Calu3 (cell line): Measurements from ENCODE around the gene CCDC195. TPM values are rescaled to one million over a fixed set of nuclear protein-coding genes. Genes with fewer than 3 reads are reported as not detected.

Experiments used
- BruUV-seq: library from RNA; stranded (reverse); fragments of 400-500 nt; replicated peaks from 2 replicates; lab custom pipeline; 2021; lab: Mats Ljungman, UMichigan
- CTCF ChIA-PET: fragments of 300-600 bp; sonication (Branson Sonifier 250); formaldehyde crosslinking; loops from one replicate; lab custom pipeline; 2022; ENCODE audit warnings: antibody characterized with exemption; lab: Charles Lee
- DNase-seq: peaks from one replicate; pipeline ENCODE4 v3.0.0; 2022
- H3K27ac Mint-ChIP-seq: one replicate; pipeline ENCODE4 v1.8.0; 2022; ENCODE audit warnings: mixed read lengths; ENCODE audit not compliant: unreplicated experiment
- H3K27me3 Mint-ChIP-seq: one replicate; pipeline ENCODE4 v1.8.0; 2022; ENCODE audit warnings: mixed read lengths; ENCODE audit not compliant: unreplicated experiment
- H3K36me3 Mint-ChIP-seq: one replicate; pipeline ENCODE4 v1.8.0; 2022; ENCODE audit warnings: mild to moderate bottlenecking, moderate library complexity, mixed read lengths; ENCODE audit not compliant: insufficient read depth, unreplicated experiment
- H3K4me1 Mint-ChIP-seq: one replicate; pipeline ENCODE4 v1.8.0; 2022; ENCODE audit warnings: mild to moderate bottlenecking, low read depth, mixed read lengths; ENCODE audit not compliant: unreplicated experiment
- H3K4me3 Mint-ChIP-seq: one replicate; pipeline ENCODE4 v1.8.0; 2022; ENCODE audit warnings: mild to moderate bottlenecking, low read depth, moderate library complexity, mixed read lengths; ENCODE audit not compliant: unreplicated experiment
- H3K9me3 Mint-ChIP-seq: one replicate; pipeline ENCODE4 v1.8.0; 2022; ENCODE audit warnings: low read depth, mixed read lengths; ENCODE audit not compliant: unreplicated experiment
- intact Hi-C: fragments of 100-400 bp; cut with micrococcal nuclease; formaldehyde crosslinking; loops from one replicate; pipeline ENCODE4 v1.10.0; 2022; ENCODE audit not compliant: unreplicated experiment
- total RNA-seq: library from RNA; stranded (reverse); gene quantifications from 2 replicates; pipeline ENCODE4 v1.2.3, GENCODE V29; 2022
- TF ChIP-seq, protein P1 (sequence below): fragments of 200-600 bp; IDR thresholded peaks from one replicate; pipeline ENCODE4 v1.8.0; 2022; ENCODE audit warnings: antibody characterized with exemption; ENCODE audit not compliant: unreplicated experiment

The CCDC195 gene
- total RNA-seq, 1 experiment from 2014 or later: not detected

DNA sequence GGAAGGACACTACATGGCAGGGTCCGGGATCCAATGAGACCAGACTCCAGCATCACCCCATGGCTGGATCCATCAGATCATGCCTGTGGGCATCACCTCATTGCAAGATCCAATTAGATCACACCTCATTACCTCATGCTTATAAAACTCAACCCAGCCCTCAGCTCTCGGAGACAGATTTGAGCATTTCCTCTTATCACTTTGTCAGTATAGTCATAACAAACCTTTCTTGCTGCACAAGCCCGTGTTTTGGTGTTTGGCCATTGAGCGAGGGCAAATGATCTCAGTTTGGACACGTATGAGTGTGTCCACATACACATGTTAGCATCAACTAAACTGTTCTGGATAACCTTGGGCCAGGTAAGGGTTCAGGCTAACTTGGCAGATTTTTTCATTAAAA, 58.8 kb downstream of the CCDC195 start:
- H3K27ac Mint-ChIP-seq: no peak overlapping the region
- intact Hi-C loops: no loop called here
- H3K36me3 Mint-ChIP-seq: no peaks in the 10 kb centered on the region
- TF ChIP-seq, protein P1, sequence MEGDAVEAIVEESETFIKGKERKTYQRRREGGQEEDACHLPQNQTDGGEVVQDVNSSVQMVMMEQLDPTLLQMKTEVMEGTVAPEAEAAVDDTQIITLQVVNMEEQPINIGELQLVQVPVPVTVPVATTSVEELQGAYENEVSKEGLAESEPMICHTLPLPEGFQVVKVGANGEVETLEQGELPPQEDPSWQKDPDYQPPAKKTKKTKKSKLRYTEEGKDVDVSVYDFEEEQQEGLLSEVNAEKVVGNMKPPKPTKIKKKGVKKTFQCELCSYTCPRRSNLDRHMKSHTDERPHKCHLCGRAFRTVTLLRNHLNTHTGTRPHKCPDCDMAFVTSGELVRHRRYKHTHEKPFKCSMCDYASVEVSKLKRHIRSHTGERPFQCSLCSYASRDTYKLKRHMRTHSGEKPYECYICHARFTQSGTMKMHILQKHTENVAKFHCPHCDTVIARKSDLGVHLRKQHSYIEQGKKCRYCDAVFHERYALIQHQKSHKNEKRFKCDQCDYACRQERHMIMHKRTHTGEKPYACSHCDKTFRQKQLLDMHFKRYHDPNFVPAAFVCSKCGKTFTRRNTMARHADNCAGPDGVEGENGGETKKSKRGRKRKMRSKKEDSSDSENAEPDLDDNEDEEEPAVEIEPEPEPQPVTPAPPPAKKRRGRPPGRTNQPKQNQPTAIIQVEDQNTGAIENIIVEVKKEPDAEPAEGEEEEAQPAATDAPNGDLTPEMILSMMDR: no peak
- no peak overlapping the region for H3K4me3 Mint-ChIP-seq
- CTCF ChIA-PET: no interaction called here
- H3K27me3 Mint-ChIP-seq: no peaks in the 10 kb centered on the region
- H3K9me3 Mint-ChIP-seq: no peaks in the 10 kb centered on the region
- no TSS peak for BruUV-seq
- DNase-seq: no peak
- no peaks in the 10 kb centered on the region for H3K4me1 Mint-ChIP-seq

DNA sequence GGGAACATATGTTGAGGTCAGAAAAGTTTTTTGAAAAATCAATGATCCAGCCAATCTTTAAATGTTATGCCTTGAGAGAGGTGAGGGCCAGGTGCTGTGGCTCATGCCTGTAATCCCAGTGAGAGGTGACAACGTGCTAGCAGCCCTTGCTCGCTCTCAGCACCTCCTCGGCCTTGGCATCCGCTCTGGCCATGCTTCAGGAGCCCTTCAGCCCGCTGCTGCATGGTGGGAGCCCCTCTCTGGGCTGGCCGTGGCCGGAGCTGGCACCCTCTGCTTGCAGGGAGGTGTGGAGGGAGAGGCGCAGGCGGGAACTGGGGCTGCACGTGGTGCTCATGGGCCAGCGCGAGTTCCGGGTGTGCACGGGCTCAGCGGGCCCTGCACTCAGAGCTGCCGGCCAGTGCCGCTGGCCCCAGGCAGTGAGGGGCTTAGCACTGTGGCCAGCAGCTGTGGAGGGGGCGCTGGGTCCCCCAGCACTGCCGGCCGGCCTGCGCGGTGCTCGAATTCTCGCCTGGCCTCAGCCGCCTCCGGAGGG, 61.1 kb downstream of the CCDC195 start:
- Mint-ChIP-seq H3K27me3 (no peaks in the 10 kb centered on the region), H3K9me3 (no peaks in the 10 kb centered on the region), H3K4me1 (no peaks in the 10 kb centered on the region), H3K27ac (no peak overlapping the region), H3K4me3 (no peak overlapping the region), H3K36me3 (no peaks in the 10 kb centered on the region)
- intact Hi-C loops: no loop called here
- DNase-seq: no peak
- CTCF ChIA-PET: interaction anchor here (0.6 kb wide), 1 partner anchor 293 kb away, joined by 11 read pairs; no protein-coding TSS in a partner anchor
- TF ChIP-seq, protein P1: no peak
- no TSS peak for BruUV-seq

Other genes with a start within 250 kb of the CCDC195 start
- gene CUL3, start 131.0 kb downstream of the CCDC195 start, total RNA-seq: 81.1 and 89.3 TPM in 2 replicates